Liver (tissue), 3 donors: Measurements from ENCODE around the gene SMYD3.

Source experiments
- ATF3 ChIP-seq: IDR thresholded peaks from 2 replicates; pipeline ENCODE4 v1.6.1; 2016; ENCODE audit warnings: antibody characterized with exemption
- CTCF ChIP-seq: fragments of 150-350 bp; IDR thresholded peaks from 2 replicates; pipeline ENCODE4 v1.5.1; 2017; ENCODE audit warnings: improper control_type of control experiment, low read depth, low read length; ENCODE audit not compliant: missing input control
- FOXA1 ChIP-seq: IDR thresholded peaks from 2 replicates; pipeline ENCODE4 v1.6.1; 2016; ENCODE audit warnings: antibody characterized with exemption
- SP1 ChIP-seq: IDR thresholded peaks from 2 replicates; pipeline ENCODE4 v1.6.1; 2018; ENCODE audit warnings: antibody characterized with exemption, mild to moderate bottlenecking
- TF ChIP-seq, protein P1 (sequence below): IDR thresholded peaks from 2 replicates; pipeline ENCODE4 v1.6.1; 2016; ENCODE audit warnings: antibody characterized with exemption, mild to moderate bottlenecking
- TF ChIP-seq, protein P2 (sequence below): IDR thresholded peaks from 2 replicates; pipeline ENCODE4 v1.6.1; 2016; ENCODE audit warnings: antibody characterized with exemption
- donor health status: healthy.
- donor health status: healthy.

GRCh38 chr1:246398126-246398813 lies 108.8 kb downstream of the SMYD3 start:
- TF ChIP-seq FOXA1 (no peak), CTCF (no peak), SP1 (no peak), ATF3 (no peak)
- TF ChIP-seq, protein P1, sequence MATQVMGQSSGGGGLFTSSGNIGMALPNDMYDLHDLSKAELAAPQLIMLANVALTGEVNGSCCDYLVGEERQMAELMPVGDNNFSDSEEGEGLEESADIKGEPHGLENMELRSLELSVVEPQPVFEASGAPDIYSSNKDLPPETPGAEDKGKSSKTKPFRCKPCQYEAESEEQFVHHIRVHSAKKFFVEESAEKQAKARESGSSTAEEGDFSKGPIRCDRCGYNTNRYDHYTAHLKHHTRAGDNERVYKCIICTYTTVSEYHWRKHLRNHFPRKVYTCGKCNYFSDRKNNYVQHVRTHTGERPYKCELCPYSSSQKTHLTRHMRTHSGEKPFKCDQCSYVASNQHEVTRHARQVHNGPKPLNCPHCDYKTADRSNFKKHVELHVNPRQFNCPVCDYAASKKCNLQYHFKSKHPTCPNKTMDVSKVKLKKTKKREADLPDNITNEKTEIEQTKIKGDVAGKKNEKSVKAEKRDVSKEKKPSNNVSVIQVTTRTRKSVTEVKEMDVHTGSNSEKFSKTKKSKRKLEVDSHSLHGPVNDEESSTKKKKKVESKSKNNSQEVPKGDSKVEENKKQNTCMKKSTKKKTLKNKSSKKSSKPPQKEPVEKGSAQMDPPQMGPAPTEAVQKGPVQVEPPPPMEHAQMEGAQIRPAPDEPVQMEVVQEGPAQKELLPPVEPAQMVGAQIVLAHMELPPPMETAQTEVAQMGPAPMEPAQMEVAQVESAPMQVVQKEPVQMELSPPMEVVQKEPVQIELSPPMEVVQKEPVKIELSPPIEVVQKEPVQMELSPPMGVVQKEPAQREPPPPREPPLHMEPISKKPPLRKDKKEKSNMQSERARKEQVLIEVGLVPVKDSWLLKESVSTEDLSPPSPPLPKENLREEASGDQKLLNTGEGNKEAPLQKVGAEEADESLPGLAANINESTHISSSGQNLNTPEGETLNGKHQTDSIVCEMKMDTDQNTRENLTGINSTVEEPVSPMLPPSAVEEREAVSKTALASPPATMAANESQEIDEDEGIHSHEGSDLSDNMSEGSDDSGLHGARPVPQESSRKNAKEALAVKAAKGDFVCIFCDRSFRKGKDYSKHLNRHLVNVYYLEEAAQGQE = no peak
- TF ChIP-seq, protein P2, sequence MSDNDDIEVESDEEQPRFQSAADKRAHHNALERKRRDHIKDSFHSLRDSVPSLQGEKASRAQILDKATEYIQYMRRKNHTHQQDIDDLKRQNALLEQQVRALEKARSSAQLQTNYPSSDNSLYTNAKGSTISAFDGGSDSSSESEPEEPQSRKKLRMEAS = no peak
